Neural cell (in vitro differentiated cells): ENCODE results near the gene SMOC1.

Experiments used
- EP300 ChIP-seq: fragments of 450-650 bp; conservative IDR thresholded peaks from 2 replicates; pipeline ENCODE4 v1.6.1; 2014; ENCODE audit warnings: antibody characterized with exemption, mild to moderate bottlenecking, moderate library complexity; ENCODE audit not compliant: poor library complexity, severe bottlenecking
- EZH2 ChIP-seq: fragments of 200-600, 300-800 bp; shearing (Covaris generic), sonication (generic); IDR thresholded peaks from 2 replicates; pipeline ENCODE4 v1.6.1; 2014; ENCODE audit warnings: antibody characterized with exemption, low read length, borderline replicate concordance, mild to moderate bottlenecking; ENCODE audit not compliant: insufficient read depth, poor library complexity, severe bottlenecking
- MXI1 ChIP-seq: fragments of 450-650 bp; conservative IDR thresholded peaks from 2 replicates; pipeline ENCODE4 v1.6.1; 2014; ENCODE audit warnings: antibody characterized with exemption, mild to moderate bottlenecking; ENCODE audit not compliant: poor library complexity, severe bottlenecking
- POLR2AphosphoS5 ChIP-seq: IDR thresholded peaks from 2 replicates; pipeline ENCODE4 v1.6.1; 2012
- RAD21 ChIP-seq: fragments of 450-650 bp; conservative IDR thresholded peaks from 2 replicates; pipeline ENCODE4 v1.6.1; 2014; ENCODE audit warnings: antibody characterized with exemption, mild to moderate bottlenecking, moderate library complexity
- SMC3 ChIP-seq: fragments of 450-650 bp; conservative IDR thresholded peaks from 2 replicates; pipeline ENCODE4 v1.6.1; 2014; ENCODE audit warnings: antibody characterized with exemption, mild to moderate bottlenecking, moderate library complexity; ENCODE audit not compliant: poor library complexity
- TAF1 ChIP-seq: IDR thresholded peaks from 2 replicates; pipeline ENCODE4 v1.6.1; 2012; ENCODE audit warnings: low read depth
- TF ChIP-seq, protein P1 (sequence below): fragments of 450-650 bp; IDR thresholded peaks from 2 replicates; pipeline ENCODE4 v1.5.1; 2014; ENCODE audit warnings: antibody characterized with exemption, mild to moderate bottlenecking, moderate library complexity; ENCODE audit not compliant: poor library complexity, severe bottlenecking
- TF ChIP-seq, protein P2 (sequence below): IDR thresholded peaks from 2 replicates; pipeline ENCODE4 v1.6.1; 2012; ENCODE audit warnings: borderline replicate concordance

GRCh38 chr14:70069186-70069585, 190.0 kb downstream of the SMOC1 start:
- TF ChIP-seq, protein P1, sequence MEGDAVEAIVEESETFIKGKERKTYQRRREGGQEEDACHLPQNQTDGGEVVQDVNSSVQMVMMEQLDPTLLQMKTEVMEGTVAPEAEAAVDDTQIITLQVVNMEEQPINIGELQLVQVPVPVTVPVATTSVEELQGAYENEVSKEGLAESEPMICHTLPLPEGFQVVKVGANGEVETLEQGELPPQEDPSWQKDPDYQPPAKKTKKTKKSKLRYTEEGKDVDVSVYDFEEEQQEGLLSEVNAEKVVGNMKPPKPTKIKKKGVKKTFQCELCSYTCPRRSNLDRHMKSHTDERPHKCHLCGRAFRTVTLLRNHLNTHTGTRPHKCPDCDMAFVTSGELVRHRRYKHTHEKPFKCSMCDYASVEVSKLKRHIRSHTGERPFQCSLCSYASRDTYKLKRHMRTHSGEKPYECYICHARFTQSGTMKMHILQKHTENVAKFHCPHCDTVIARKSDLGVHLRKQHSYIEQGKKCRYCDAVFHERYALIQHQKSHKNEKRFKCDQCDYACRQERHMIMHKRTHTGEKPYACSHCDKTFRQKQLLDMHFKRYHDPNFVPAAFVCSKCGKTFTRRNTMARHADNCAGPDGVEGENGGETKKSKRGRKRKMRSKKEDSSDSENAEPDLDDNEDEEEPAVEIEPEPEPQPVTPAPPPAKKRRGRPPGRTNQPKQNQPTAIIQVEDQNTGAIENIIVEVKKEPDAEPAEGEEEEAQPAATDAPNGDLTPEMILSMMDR: no peak
- no peak for TF ChIP-seq EZH2
- no peak for TF ChIP-seq TAF1
- TF ChIP-seq, protein P2, sequence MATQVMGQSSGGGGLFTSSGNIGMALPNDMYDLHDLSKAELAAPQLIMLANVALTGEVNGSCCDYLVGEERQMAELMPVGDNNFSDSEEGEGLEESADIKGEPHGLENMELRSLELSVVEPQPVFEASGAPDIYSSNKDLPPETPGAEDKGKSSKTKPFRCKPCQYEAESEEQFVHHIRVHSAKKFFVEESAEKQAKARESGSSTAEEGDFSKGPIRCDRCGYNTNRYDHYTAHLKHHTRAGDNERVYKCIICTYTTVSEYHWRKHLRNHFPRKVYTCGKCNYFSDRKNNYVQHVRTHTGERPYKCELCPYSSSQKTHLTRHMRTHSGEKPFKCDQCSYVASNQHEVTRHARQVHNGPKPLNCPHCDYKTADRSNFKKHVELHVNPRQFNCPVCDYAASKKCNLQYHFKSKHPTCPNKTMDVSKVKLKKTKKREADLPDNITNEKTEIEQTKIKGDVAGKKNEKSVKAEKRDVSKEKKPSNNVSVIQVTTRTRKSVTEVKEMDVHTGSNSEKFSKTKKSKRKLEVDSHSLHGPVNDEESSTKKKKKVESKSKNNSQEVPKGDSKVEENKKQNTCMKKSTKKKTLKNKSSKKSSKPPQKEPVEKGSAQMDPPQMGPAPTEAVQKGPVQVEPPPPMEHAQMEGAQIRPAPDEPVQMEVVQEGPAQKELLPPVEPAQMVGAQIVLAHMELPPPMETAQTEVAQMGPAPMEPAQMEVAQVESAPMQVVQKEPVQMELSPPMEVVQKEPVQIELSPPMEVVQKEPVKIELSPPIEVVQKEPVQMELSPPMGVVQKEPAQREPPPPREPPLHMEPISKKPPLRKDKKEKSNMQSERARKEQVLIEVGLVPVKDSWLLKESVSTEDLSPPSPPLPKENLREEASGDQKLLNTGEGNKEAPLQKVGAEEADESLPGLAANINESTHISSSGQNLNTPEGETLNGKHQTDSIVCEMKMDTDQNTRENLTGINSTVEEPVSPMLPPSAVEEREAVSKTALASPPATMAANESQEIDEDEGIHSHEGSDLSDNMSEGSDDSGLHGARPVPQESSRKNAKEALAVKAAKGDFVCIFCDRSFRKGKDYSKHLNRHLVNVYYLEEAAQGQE: no peak
- no peak for TF ChIP-seq POLR2AphosphoS5
- no peak for TF ChIP-seq EP300
- TF ChIP-seq RAD21: no peak
- no peak for TF ChIP-seq MXI1
- TF ChIP-seq SMC3: no peak
